WTC11 (cell line): ENCODE measurements around the gene KIAA1671. TPM values are rescaled to one million over a fixed set of nuclear protein-coding genes. Genes with fewer than 3 reads are reported as not detected.

ENCODE experiments used
- ATAC-seq: fragments of 200-7000 bp; cut with Tn5 transposase; 2 replicates; pipeline ENCODE4 v1.10.0; 2021; ENCODE audit warnings: mild to moderate bottlenecking, moderate library complexity
- CTCF ChIA-PET: fragments of 300-600 bp; sonication (Branson Sonifier 250); formaldehyde crosslinking; loops from one replicate; lab custom pipeline; 2021; ENCODE audit warnings: antibody characterized with exemption; lab: Charles Lee
- POLR2A ChIA-PET: fragments of 350-600 bp; sonication (Branson Sonifier 250); formaldehyde crosslinking; loops from one replicate; lab custom pipeline; 2021; ENCODE audit warnings: antibody characterized with exemption; lab: Charles Lee
- DNase-seq: peaks from one replicate; pipeline ENCODE4 v3.0.0; 2021; ENCODE audit warnings: low spot score
- H3K27ac Mint-ChIP-seq: 2 replicates; pipeline ENCODE4 v1.8.0; 2021; ENCODE audit warnings: mixed read lengths
- H3K27me3 Mint-ChIP-seq: 2 replicates; pipeline ENCODE4 v1.8.0; 2021; ENCODE audit warnings: low read depth, mild to moderate bottlenecking, moderate library complexity, mixed read lengths
- H3K36me3 Mint-ChIP-seq: 2 replicates; pipeline ENCODE4 v1.8.0; 2021; ENCODE audit warnings: mixed read lengths
- H3K4me1 Mint-ChIP-seq: 2 replicates; pipeline ENCODE4 v1.8.0; 2022; ENCODE audit warnings: mixed read lengths
- H3K4me3 Mint-ChIP-seq: 2 replicates; pipeline ENCODE4 v1.8.0; 2021; ENCODE audit warnings: mild to moderate bottlenecking, moderate library complexity, mixed read lengths
- H3K9me3 Mint-ChIP-seq: 2 replicates; pipeline ENCODE4 v1.8.0; 2021; ENCODE audit warnings: mixed read lengths
- GTF2I ChIP-seq: fragments of 250-450 bp; sonication (Bioruptor Pico); conservative IDR thresholded peaks from 2 replicates; pipeline ENCODE4 v1.4.0; 2021; ENCODE audit warnings: mild to moderate bottlenecking
- IRF2 ChIP-seq: sonication (generic); formaldehyde crosslinking; IDR thresholded peaks from 2 replicates; pipeline ENCODE4 v1.8.0; 2022; ENCODE audit warnings: low read depth, missing genetic modification reagents, borderline replicate concordance
- JAZF1 ChIP-seq: fragments of 250-450 bp; sonication (Bioruptor Pico); IDR thresholded peaks from 2 replicates; pipeline ENCODE4 v1.9.0; 2021; ENCODE audit warnings: moderate library complexity, mild to moderate bottlenecking, inconsistent platforms
- NFE2L1 ChIP-seq: sonication (generic); formaldehyde crosslinking; IDR thresholded peaks from 2 replicates; pipeline ENCODE4 v1.8.1; 2023; ENCODE audit warnings: missing genetic modification reagents
- NR1H2 ChIP-seq: sonication (generic); formaldehyde crosslinking; IDR thresholded peaks from 2 replicates; pipeline ENCODE4 v1.9.0; 2021; ENCODE audit warnings: mild to moderate bottlenecking, moderate library complexity, missing genetic modification reagents
- NR3C1 ChIP-seq: sonication (generic); formaldehyde crosslinking; conservative IDR thresholded peaks from 2 replicates; pipeline ENCODE4 v1.8.1; 2023; ENCODE audit warnings: low read depth, mild to moderate bottlenecking, missing genetic modification reagents
- PRRX2 ChIP-seq: fragments of 250-450 bp; sonication (Bioruptor Pico); IDR thresholded peaks from 2 replicates; pipeline ENCODE4 v1.8.0; 2021; ENCODE audit warnings: mild to moderate bottlenecking
- RORB ChIP-seq: fragments of 250-450 bp; sonication (Bioruptor Pico); IDR thresholded peaks from 2 replicates; pipeline ENCODE4 v1.9.0; 2021; ENCODE audit warnings: mild to moderate bottlenecking
- TCF7 ChIP-seq: sonication (generic); formaldehyde crosslinking; IDR thresholded peaks from 2 replicates; pipeline ENCODE4 v1.8.0; 2022; ENCODE audit warnings: mild to moderate bottlenecking, low read depth, missing genetic modification reagents, moderate library complexity
- TEAD1 ChIP-seq: sonication (generic); formaldehyde crosslinking; IDR thresholded peaks from 2 replicates; pipeline ENCODE4 v1.8.0; 2022; ENCODE audit warnings: mild to moderate bottlenecking, missing genetic modification reagents
- ZBTB21 ChIP-seq: sonication (generic); formaldehyde crosslinking; IDR thresholded peaks from 2 replicates; pipeline ENCODE4 v1.8.1; 2023; ENCODE audit warnings: mild to moderate bottlenecking, missing genetic modification reagents, borderline replicate concordance
- ZNF121 ChIP-seq: sonication (generic); formaldehyde crosslinking; IDR thresholded peaks from 2 replicates; pipeline ENCODE4 v1.8.0; 2023; ENCODE audit warnings: missing genetic modification reagents
- ZNF232 ChIP-seq: sonication (generic); formaldehyde crosslinking; IDR thresholded peaks from 2 replicates; pipeline ENCODE4 v1.8.0; 2022; ENCODE audit warnings: mild to moderate bottlenecking, missing genetic modification reagents
- total RNA-seq: library from RNA; stranded (reverse); gene quantifications from 3 replicates; pipeline ENCODE4 v1.2.3, GENCODE V29; 2021
- TF ChIP-seq, protein P1 (sequence below): sonication (generic); formaldehyde crosslinking; conservative IDR thresholded peaks from 2 replicates; pipeline ENCODE4 v1.8.1; 2023; ENCODE audit warnings: mild to moderate bottlenecking, low read depth, missing genetic modification reagents, moderate library complexity
- TF ChIP-seq, protein P2 (sequence below): sonication (generic); formaldehyde crosslinking; IDR thresholded peaks from 2 replicates; pipeline ENCODE4 v1.8.1; 2023; ENCODE audit warnings: mild to moderate bottlenecking, missing genetic modification reagents, moderate library complexity
- TF ChIP-seq, protein P3 (sequence below): sonication (generic); formaldehyde crosslinking; IDR thresholded peaks from 2 replicates; pipeline ENCODE4 v1.8.0; 2022; ENCODE audit warnings: mild to moderate bottlenecking, missing genetic modification reagents
- TF ChIP-seq, protein P4 (sequence below): sonication (generic); formaldehyde crosslinking; IDR thresholded peaks from 2 replicates; pipeline ENCODE4 v1.8.1; 2022; ENCODE audit warnings: low read depth, mild to moderate bottlenecking, moderate library complexity, missing genetic modification reagents, borderline replicate concordance
- TF ChIP-seq, protein P5 (sequence below): sonication (generic); formaldehyde crosslinking; IDR thresholded peaks from 2 replicates; pipeline ENCODE4 v1.8.0; 2022; ENCODE audit warnings: mild to moderate bottlenecking, missing genetic modification reagents
- TF ChIP-seq, protein P6 (sequence below): fragments of 250-450 bp; sonication (Bioruptor Pico); IDR thresholded peaks from 2 replicates; pipeline ENCODE4 v2.1.2; 2022; ENCODE audit warnings: mild to moderate bottlenecking, moderate library complexity
- TF ChIP-seq, protein P7 (sequence below): sonication (generic); formaldehyde crosslinking; IDR thresholded peaks from 2 replicates; pipeline ENCODE4 v1.8.0; 2022; ENCODE audit warnings: mild to moderate bottlenecking, missing genetic modification reagents
- TF ChIP-seq, protein P8 (sequence below): fragments of 250-450 bp; sonication (Bioruptor Pico); IDR thresholded peaks from 2 replicates; pipeline ENCODE4 v1.9.0; 2021; ENCODE audit warnings: mild to moderate bottlenecking
- TF ChIP-seq, protein P9 (sequence below): sonication (generic); formaldehyde crosslinking; IDR thresholded peaks from 2 replicates; pipeline ENCODE4 v1.8.1; 2022; ENCODE audit warnings: mild to moderate bottlenecking, missing genetic modification reagents, moderate library complexity, borderline replicate concordance

The KIAA1671 gene
- total RNA-seq, 1 experiment from 2014 or later = 26.0 TPM

DNA sequence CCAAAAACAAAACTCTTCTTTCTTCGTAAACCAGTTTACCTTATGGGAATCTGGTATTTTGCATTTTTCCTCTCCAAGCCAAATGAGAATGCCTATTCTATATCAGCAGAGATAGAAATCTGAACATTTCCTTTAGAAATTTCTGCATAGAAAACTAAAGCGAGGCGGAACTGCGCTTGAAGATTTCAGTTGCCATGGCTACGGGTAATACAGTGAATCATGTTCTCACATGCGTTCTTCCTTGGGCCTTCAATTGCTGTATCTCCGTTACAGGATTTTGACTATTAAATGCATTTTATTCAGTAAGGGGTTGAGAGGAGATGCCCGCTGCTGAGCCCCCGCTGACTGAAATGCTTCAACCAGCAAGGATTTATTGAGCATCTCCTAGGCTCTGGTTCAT lies 138.9 kb downstream of the KIAA1671 start:
- no peak overlapping the region for H3K4me3 Mint-ChIP-seq
- H3K27me3 Mint-ChIP-seq = no peaks in the 10 kb centered on the region
- DNase-seq = no peak
- ATAC-seq = no peak
- no peaks in the 10 kb centered on the region for H3K36me3 Mint-ChIP-seq
- no peaks in the 10 kb centered on the region for H3K9me3 Mint-ChIP-seq
- H3K27ac Mint-ChIP-seq = no peak overlapping the region
- H3K4me1 Mint-ChIP-seq = no peaks in the 10 kb centered on the region
- ChIA-PET POLR2A (no interaction called here), CTCF (no interaction called here)
- TF ChIP-seq NFE2L1 (CRISPR knock-in tag) = no peak

DNA sequence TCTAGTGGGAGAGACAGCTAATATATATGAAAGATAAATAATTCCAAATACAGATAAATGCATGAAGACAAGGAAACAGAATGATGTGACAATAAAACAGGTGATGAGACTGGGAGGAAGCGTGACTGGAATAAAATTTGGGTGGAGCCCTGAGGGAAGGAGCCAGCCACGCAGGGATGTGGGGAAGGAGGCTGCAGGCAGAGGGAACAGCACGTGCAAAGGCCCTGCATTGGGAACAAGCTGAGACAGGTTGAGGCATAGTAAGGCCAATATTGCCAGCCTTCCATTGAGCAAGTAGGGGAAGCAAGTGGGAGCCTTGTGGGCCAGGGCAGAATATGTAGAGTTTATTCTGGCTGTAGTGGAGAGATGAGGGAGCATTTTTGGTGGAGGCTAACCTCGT lies 139.6 kb downstream of the KIAA1671 start:
- Mint-ChIP-seq H3K9me3 (no peaks in the 10 kb centered on the region), H3K4me3 (no peak overlapping the region), H3K27ac (no peak overlapping the region; the same call in 1 of the 2 replicates), H3K4me1 (no peaks in the 10 kb centered on the region), H3K27me3 (no peaks in the 10 kb centered on the region), H3K36me3 (no peaks in the 10 kb centered on the region)
- ChIA-PET CTCF (interaction anchor here (1.2 kb wide), 1 partner anchor 18 kb away, joined by 3 read pairs; no protein-coding TSS in a partner anchor), POLR2A (no interaction called here)
- TF ChIP-seq IRF2 = no peak
- TF ChIP-seq, protein P1, sequence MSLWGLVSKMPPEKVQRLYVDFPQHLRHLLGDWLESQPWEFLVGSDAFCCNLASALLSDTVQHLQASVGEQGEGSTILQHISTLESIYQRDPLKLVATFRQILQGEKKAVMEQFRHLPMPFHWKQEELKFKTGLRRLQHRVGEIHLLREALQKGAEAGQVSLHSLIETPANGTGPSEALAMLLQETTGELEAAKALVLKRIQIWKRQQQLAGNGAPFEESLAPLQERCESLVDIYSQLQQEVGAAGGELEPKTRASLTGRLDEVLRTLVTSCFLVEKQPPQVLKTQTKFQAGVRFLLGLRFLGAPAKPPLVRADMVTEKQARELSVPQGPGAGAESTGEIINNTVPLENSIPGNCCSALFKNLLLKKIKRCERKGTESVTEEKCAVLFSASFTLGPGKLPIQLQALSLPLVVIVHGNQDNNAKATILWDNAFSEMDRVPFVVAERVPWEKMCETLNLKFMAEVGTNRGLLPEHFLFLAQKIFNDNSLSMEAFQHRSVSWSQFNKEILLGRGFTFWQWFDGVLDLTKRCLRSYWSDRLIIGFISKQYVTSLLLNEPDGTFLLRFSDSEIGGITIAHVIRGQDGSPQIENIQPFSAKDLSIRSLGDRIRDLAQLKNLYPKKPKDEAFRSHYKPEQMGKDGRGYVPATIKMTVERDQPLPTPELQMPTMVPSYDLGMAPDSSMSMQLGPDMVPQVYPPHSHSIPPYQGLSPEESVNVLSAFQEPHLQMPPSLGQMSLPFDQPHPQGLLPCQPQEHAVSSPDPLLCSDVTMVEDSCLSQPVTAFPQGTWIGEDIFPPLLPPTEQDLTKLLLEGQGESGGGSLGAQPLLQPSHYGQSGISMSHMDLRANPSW (CRISPR knock-in tag) = no peak
- TF ChIP-seq, protein P2, sequence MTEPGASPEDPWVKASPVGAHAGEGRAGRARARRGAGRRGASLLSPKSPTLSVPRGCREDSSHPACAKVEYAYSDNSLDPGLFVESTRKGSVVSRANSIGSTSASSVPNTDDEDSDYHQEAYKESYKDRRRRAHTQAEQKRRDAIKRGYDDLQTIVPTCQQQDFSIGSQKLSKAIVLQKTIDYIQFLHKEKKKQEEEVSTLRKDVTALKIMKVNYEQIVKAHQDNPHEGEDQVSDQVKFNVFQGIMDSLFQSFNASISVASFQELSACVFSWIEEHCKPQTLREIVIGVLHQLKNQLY (CRISPR knock-in tag) = no peak
- TF ChIP-seq GTF2I (CRISPR knock-in tag) = no peak
- TF ChIP-seq, protein P3, sequence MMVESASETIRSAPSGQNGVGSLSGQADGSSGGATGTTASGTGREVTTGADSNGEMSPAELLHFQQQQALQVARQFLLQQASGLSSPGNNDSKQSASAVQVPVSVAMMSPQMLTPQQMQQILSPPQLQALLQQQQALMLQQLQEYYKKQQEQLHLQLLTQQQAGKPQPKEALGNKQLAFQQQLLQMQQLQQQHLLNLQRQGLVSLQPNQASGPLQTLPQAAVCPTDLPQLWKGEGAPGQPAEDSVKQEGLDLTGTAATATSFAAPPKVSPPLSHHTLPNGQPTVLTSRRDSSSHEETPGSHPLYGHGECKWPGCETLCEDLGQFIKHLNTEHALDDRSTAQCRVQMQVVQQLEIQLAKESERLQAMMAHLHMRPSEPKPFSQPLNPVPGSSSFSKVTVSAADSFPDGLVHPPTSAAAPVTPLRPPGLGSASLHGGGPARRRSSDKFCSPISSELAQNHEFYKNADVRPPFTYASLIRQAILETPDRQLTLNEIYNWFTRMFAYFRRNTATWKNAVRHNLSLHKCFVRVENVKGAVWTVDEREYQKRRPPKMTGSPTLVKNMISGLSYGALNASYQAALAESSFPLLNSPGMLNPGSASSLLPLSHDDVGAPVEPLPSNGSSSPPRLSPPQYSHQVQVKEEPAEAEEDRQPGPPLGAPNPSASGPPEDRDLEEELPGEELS (CRISPR knock-in tag) = no peak
- TF ChIP-seq, protein P4, sequence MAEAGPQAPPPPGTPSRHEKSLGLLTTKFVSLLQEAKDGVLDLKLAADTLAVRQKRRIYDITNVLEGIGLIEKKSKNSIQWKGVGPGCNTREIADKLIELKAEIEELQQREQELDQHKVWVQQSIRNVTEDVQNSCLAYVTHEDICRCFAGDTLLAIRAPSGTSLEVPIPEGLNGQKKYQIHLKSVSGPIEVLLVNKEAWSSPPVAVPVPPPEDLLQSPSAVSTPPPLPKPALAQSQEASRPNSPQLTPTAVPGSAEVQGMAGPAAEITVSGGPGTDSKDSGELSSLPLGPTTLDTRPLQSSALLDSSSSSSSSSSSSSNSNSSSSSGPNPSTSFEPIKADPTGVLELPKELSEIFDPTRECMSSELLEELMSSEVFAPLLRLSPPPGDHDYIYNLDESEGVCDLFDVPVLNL (CRISPR knock-in tag) = no peak
- no peak for TF ChIP-seq ZBTB21 (CRISPR knock-in tag)
- no peak for ATAC-seq
- no peak for DNase-seq

DNA sequence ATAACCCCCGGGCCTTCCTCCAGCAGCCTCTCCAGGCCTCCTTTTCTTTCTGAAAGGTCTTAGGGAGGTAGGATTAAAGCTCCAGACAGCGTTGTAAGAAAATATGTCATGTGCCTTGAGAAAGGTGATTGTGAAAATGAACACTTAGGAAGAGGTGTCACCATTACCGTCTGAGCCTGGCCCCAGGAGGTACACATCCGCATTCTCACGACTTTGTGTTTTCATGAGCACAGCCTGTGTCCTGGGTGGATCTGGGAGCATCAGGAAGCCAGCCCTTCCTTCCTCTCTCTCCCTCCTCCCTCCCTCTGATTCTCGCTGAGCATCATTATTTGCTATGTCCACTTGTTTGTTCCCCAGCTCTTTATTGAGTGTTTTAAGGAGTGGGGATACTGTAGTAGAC lies 142.1 kb downstream of the KIAA1671 start:
- H3K27me3 Mint-ChIP-seq = no peaks in the 10 kb centered on the region
- CTCF ChIA-PET = interaction anchor here (1.6 to 2.4 kb wide), 2 partner anchors 13 to 46 kb away, joined by 4 to 10 read pairs; no protein-coding TSS in a partner anchor
- POLR2A ChIA-PET = no interaction called here
- no peaks in the 10 kb centered on the region for H3K9me3 Mint-ChIP-seq
- no peak for ATAC-seq
- H3K4me1 Mint-ChIP-seq = peaks cover 6% of the 10 kb centered on the region
- DNase-seq = no peak
- no peak overlapping the region for H3K27ac Mint-ChIP-seq
- H3K4me3 Mint-ChIP-seq = no peak overlapping the region
- H3K36me3 Mint-ChIP-seq = no peaks in the 10 kb centered on the region
- TF ChIP-seq, protein P5, sequence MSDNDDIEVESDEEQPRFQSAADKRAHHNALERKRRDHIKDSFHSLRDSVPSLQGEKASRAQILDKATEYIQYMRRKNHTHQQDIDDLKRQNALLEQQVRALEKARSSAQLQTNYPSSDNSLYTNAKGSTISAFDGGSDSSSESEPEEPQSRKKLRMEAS (CRISPR knock-in tag) = no peak
- TF ChIP-seq, protein P6, sequence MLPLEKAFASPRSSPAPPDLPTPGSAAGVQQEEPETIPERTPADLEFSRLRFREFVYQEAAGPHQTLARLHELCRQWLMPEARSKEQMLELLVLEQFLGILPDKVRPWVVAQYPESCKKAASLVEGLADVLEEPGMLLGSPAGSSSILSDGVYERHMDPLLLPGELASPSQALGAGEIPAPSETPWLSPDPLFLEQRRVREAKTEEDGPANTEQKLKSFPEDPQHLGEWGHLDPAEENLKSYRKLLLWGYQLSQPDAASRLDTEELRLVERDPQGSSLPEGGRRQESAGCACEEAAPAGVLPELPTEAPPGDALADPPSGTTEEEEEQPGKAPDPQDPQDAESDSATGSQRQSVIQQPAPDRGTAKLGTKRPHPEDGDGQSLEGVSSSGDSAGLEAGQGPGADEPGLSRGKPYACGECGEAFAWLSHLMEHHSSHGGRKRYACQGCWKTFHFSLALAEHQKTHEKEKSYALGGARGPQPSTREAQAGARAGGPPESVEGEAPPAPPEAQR (CRISPR knock-in tag) = no peak
- TF ChIP-seq ZNF121 (CRISPR knock-in tag) (no peak), TEAD1 (CRISPR knock-in tag) (no peak), RORB (CRISPR knock-in tag) (no peak), PRRX2 (CRISPR knock-in tag) (no peak), JAZF1 (CRISPR knock-in tag) (no peak), TCF7 (CRISPR knock-in tag) (no peak), NR3C1 (CRISPR knock-in tag) (no peak), NFE2L1 (CRISPR knock-in tag) (no peak), ZNF232 (CRISPR knock-in tag) (no peak), NR1H2 (CRISPR knock-in tag) (no peak)
- TF ChIP-seq, protein P7, sequence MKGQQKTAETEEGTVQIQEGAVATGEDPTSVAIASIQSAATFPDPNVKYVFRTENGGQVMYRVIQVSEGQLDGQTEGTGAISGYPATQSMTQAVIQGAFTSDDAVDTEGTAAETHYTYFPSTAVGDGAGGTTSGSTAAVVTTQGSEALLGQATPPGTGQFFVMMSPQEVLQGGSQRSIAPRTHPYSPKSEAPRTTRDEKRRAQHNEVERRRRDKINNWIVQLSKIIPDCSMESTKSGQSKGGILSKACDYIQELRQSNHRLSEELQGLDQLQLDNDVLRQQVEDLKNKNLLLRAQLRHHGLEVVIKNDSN (CRISPR knock-in tag) = no peak
- TF ChIP-seq, protein P8, sequence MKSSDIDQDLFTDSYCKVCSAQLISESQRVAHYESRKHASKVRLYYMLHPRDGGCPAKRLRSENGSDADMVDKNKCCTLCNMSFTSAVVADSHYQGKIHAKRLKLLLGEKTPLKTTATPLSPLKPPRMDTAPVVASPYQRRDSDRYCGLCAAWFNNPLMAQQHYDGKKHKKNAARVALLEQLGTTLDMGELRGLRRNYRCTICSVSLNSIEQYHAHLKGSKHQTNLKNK (CRISPR knock-in tag) = no peak
- TF ChIP-seq, protein P9, sequence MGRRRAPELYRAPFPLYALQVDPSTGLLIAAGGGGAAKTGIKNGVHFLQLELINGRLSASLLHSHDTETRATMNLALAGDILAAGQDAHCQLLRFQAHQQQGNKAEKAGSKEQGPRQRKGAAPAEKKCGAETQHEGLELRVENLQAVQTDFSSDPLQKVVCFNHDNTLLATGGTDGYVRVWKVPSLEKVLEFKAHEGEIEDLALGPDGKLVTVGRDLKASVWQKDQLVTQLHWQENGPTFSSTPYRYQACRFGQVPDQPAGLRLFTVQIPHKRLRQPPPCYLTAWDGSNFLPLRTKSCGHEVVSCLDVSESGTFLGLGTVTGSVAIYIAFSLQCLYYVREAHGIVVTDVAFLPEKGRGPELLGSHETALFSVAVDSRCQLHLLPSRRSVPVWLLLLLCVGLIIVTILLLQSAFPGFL (CRISPR knock-in tag) = no peak
